ENCODE measurements around the gene NAALADL1. TPM values are rescaled to one million over a fixed set of nuclear protein-coding genes. Genes with fewer than 3 reads are reported as not detected.

The NAALADL1 gene
- total and polyA plus RNA-seq, 2 experiments from 2014 or later, result 11.1 to 13.7 TPM

DNA sequence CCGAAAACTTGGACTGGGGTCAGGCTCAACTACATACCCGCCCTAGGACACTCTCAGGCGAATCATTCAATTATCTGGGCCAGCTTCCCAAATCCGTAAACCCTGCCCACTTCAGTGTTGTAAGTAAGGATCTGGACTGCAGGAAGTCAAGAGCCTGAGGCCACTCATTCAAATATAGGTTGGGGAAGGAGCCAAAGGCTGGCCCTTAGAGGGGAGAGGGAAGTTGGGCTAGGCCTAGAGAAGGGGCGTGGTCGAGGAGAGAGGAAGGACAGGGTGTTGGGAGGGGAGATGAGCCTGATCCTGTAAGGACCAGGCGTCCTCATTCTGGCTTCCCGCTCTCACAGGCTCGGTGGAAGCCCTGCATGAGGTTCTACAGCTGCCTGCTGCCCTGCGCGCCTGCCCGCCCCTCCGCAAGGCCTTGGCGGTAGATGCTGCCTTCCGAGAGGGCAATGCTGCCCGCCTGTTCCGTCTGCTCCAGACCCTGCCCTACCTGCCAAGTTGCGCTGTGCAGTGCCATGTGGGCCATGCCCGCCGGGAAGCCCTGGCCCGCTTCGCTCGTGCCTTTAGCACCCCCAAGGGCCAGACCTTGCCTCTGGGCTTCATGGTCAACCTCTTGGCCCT, 14.4 kb downstream of the NAALADL1 start (continued):
- TF ChIP-seq, protein P1, sequence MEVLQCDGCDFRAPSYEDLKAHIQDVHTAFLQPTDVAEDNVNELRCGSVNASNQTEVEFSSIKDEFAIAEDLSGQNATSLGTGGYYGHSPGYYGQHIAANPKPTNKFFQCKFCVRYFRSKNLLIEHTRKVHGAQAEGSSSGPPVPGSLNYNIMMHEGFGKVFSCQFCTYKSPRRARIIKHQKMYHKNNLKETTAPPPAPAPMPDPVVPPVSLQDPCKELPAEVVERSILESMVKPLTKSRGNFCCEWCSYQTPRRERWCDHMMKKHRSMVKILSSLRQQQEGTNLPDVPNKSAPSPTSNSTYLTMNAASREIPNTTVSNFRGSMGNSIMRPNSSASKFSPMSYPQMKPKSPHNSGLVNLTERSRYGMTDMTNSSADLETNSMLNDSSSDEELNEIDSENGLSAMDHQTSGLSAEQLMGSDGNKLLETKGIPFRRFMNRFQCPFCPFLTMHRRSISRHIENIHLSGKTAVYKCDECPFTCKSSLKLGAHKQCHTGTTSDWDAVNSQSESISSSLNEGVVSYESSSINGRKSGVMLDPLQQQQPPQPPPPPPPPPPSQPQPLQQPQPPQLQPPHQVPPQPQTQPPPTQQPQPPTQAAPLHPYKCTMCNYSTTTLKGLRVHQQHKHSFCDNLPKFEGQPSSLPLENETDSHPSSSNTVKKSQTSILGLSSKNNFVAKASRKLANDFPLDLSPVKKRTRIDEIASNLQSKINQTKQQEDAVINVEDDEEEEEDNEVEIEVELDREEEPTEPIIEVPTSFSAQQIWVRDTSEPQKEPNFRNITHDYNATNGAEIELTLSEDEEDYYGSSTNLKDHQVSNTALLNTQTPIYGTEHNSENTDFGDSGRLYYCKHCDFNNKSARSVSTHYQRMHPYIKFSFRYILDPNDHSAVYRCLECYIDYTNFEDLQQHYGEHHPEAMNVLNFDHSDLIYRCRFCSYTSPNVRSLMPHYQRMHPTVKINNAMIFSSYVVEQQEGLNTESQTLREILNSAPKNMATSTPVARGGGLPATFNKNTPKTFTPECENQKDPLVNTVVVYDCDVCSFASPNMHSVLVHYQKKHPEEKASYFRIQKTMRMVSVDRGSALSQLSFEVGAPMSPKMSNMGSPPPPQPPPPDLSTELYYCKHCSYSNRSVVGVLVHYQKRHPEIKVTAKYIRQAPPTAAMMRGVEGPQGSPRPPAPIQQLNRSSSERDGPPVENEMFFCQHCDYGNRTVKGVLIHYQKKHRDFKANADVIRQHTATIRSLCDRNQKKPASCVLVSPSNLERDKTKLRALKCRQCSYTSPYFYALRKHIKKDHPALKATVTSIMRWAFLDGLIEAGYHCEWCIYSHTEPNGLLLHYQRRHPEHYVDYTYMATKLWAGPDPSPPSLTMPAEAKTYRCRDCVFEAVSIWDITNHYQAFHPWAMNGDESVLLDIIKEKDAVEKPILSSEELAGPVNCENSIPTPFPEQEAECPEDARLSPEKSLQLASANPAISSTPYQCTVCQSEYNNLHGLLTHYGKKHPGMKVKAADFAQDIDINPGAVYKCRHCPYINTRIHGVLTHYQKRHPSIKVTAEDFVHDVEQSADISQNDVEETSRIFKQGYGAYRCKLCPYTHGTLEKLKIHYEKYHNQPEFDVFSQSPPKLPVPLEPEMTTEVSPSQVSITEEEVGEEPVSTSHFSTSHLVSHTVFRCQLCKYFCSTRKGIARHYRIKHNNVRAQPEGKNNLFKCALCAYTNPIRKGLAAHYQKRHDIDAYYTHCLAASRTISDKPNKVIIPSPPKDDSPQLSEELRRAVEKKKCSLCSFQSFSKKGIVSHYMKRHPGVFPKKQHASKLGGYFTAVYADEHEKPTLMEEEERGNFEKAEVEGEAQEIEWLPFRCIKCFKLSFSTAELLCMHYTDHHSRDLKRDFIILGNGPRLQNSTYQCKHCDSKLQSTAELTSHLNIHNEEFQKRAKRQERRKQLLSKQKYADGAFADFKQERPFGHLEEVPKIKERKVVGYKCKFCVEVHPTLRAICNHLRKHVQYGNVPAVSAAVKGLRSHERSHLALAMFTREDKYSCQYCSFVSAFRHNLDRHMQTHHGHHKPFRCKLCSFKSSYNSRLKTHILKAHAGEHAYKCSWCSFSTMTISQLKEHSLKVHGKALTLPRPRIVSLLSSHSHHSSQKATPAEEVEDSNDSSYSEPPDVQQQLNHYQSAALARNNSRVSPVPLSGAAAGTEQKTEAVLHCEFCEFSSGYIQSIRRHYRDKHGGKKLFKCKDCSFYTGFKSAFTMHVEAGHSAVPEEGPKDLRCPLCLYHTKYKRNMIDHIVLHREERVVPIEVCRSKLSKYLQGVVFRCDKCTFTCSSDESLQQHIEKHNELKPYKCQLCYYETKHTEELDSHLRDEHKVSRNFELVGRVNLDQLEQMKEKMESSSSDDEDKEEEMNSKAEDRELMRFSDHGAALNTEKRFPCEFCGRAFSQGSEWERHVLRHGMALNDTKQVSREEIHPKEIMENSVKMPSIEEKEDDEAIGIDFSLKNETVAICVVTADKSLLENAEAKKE (CRISPR knock-in tag; IDR thresholded peaks at IDR 0.05), result no peak
- TF ChIP-seq NANOG (IDR thresholded peaks at IDR 0.05; ENCODE audit: borderline replicate concordance), result no peak
- TF ChIP-seq EZH2 (IDR thresholded peaks at IDR 0.05; ENCODE audit: low read depth, unreplicated experiment), result no peak

DNA sequence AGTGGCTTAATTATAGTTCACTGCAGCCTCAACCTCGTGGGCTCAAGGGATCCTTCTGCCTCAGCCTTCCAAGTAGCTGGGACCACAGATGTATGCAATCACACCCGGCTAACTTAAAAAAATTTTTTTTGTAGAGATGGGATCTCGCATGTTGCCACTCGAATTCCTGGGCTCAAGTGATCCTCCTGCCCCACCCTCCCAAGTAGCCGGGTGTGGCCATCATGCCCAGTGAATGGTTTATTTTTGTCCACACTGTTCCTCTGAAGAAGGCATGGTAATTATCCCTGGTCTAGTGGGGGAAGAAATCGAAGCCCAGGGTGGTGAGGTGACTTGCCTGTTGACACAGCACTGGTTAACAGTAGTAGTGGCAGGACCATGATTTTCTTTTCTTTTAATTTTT, 15.5 kb downstream of the NAALADL1 start:
- ATAC-seq, result no peak
- H3F3A ChIP-seq (replicated peaks; ENCODE audit: low read depth), result 0 out of 2 replicates have a peak, but pooled peaks cover 11% of the 10 kb centered on the region
- no peaks in the 10 kb centered on the region for H3K9me2 ChIP-seq (ENCODE audit: insufficient read depth)
- H3K4me3 ChIP-seq, result peak overlapping the region; percentile 87; the same call in 1 of the 2 replicates
- DNase-seq (ENCODE audit: low spot score), result no peak
- Mint-ChIP-seq H3K4me1 (peaks cover 14% of the 10 kb centered on the region), H3K9me3 (no peaks in the 10 kb centered on the region), H3K27me3 (ENCODE audit: insufficient read depth, low read depth, poor library complexity) (peaks cover 11% of the 10 kb centered on the region), H3K27ac (no peak overlapping the region), H3K36me3 (ENCODE audit: low read depth) (peaks cover 17% of the 10 kb centered on the region), H3K4me3 (peak overlapping the region; percentile 94)
- no peak overlapping the region for H3K27ac ChIP-seq (ENCODE audit: low read depth)
- no peak overlapping the region for H2AFZ ChIP-seq
- no peaks in the 10 kb centered on the region for H3K27me3 ChIP-seq (ENCODE audit: insufficient read depth)
- H4K20me1 ChIP-seq (replicated peaks; ENCODE audit: insufficient read depth), result peaks cover 11% of the 10 kb centered on the region
- peaks cover 18% of the 10 kb centered on the region for H3K79me2 ChIP-seq (replicated peaks; ENCODE audit: insufficient read depth)
- H3K4me2 ChIP-seq, result peak overlapping the region; percentile 91; the same call in 1 of the 2 replicates
- peaks cover 3% of the 10 kb centered on the region; the same call in 1 of the 2 replicates for H3K4me1 ChIP-seq (ENCODE audit: insufficient read depth)
- H3K36me3 ChIP-seq (ENCODE audit: insufficient read depth), result no peaks in the 10 kb centered on the region
- TF ChIP-seq, protein P2, sequence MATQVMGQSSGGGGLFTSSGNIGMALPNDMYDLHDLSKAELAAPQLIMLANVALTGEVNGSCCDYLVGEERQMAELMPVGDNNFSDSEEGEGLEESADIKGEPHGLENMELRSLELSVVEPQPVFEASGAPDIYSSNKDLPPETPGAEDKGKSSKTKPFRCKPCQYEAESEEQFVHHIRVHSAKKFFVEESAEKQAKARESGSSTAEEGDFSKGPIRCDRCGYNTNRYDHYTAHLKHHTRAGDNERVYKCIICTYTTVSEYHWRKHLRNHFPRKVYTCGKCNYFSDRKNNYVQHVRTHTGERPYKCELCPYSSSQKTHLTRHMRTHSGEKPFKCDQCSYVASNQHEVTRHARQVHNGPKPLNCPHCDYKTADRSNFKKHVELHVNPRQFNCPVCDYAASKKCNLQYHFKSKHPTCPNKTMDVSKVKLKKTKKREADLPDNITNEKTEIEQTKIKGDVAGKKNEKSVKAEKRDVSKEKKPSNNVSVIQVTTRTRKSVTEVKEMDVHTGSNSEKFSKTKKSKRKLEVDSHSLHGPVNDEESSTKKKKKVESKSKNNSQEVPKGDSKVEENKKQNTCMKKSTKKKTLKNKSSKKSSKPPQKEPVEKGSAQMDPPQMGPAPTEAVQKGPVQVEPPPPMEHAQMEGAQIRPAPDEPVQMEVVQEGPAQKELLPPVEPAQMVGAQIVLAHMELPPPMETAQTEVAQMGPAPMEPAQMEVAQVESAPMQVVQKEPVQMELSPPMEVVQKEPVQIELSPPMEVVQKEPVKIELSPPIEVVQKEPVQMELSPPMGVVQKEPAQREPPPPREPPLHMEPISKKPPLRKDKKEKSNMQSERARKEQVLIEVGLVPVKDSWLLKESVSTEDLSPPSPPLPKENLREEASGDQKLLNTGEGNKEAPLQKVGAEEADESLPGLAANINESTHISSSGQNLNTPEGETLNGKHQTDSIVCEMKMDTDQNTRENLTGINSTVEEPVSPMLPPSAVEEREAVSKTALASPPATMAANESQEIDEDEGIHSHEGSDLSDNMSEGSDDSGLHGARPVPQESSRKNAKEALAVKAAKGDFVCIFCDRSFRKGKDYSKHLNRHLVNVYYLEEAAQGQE (IDR thresholded peaks at IDR 0.05; ENCODE audit: unreplicated experiment), result no peak
- TF ChIP-seq, protein P3, sequence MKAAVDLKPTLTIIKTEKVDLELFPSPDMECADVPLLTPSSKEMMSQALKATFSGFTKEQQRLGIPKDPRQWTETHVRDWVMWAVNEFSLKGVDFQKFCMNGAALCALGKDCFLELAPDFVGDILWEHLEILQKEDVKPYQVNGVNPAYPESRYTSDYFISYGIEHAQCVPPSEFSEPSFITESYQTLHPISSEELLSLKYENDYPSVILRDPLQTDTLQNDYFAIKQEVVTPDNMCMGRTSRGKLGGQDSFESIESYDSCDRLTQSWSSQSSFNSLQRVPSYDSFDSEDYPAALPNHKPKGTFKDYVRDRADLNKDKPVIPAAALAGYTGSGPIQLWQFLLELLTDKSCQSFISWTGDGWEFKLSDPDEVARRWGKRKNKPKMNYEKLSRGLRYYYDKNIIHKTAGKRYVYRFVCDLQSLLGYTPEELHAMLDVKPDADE (IDR thresholded peaks at IDR 0.05), result no peak
- TF ChIP-seq, protein P4, sequence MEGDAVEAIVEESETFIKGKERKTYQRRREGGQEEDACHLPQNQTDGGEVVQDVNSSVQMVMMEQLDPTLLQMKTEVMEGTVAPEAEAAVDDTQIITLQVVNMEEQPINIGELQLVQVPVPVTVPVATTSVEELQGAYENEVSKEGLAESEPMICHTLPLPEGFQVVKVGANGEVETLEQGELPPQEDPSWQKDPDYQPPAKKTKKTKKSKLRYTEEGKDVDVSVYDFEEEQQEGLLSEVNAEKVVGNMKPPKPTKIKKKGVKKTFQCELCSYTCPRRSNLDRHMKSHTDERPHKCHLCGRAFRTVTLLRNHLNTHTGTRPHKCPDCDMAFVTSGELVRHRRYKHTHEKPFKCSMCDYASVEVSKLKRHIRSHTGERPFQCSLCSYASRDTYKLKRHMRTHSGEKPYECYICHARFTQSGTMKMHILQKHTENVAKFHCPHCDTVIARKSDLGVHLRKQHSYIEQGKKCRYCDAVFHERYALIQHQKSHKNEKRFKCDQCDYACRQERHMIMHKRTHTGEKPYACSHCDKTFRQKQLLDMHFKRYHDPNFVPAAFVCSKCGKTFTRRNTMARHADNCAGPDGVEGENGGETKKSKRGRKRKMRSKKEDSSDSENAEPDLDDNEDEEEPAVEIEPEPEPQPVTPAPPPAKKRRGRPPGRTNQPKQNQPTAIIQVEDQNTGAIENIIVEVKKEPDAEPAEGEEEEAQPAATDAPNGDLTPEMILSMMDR (conservative IDR thresholded peaks at IDR 0.05; ENCODE audit: low read depth in 2 of 2), result no peak
- no peak for TF ChIP-seq STAT1 (IDR thresholded peaks at IDR 0.05; ENCODE audit: unreplicated experiment)
- TF ChIP-seq JUNB (IDR thresholded peaks at IDR 0.05; ENCODE audit: unreplicated experiment), result no peak
- no peak for TF ChIP-seq EZH2phosphoT487 (IDR thresholded peaks at IDR 0.05; ENCODE audit: unreplicated experiment)
- TF ChIP-seq CREB1 (CRISPR knock-in tag; IDR thresholded peaks at IDR 0.05; ENCODE audit: low read depth), result no peak
- TF ChIP-seq EZH2 (IDR thresholded peaks at IDR 0.05; ENCODE audit: low read depth, unreplicated experiment), result no peak
